NT2/D1 (cell line): ENCODE measurements around the gene FOXL3.

ENCODE experiments used
- YY1 ChIP-seq: IDR thresholded peaks from 2 replicates; pipeline ENCODE4 v1.6.1; 2011; ENCODE audit not compliant: insufficient read length, insufficient read depth
- ZNF274 ChIP-seq: IDR thresholded peaks from 2 replicates; pipeline ENCODE4 v1.6.1; 2011; ENCODE audit warnings: mild to moderate bottlenecking, low read depth, low read length

DNA sequence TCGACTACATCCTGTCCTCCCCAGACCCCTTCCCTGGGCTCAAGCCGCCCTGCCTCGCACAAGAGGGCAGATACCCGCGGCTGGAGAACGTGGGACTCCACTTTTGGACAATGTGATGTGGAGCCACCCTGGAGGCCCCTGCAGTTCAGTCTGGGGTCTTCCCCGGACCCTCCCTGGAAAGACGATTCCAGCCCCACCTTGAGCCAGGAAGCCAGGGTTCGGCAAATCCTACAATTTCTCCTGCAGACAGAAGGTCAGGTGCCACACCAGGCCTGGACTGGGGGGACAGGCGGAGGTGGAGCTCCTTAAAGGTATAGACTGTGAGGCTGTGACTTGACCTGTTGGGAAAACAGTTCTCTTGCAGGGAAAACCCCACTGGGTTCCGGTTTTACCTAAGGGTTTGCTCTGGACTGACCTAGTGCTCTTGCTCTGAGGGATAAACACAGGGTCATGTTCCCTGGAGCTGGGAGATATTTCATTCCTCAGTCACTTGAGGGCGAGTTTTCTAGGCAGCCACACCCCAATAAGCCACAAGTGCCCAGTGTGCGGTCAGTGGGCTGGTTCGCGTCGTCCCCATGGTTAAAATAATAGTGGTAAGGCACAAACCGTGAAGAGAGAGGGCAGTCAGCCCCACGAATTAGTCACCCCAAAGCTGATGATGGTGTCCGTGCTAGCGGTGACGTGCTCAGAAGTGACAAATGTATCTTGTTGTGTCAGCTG lies 1.6 kb downstream of the FOXL3 start:
- no peak for TF ChIP-seq YY1
- no peak for TF ChIP-seq ZNF274
